ENCODE results near the gene ENDOU.

DNA sequence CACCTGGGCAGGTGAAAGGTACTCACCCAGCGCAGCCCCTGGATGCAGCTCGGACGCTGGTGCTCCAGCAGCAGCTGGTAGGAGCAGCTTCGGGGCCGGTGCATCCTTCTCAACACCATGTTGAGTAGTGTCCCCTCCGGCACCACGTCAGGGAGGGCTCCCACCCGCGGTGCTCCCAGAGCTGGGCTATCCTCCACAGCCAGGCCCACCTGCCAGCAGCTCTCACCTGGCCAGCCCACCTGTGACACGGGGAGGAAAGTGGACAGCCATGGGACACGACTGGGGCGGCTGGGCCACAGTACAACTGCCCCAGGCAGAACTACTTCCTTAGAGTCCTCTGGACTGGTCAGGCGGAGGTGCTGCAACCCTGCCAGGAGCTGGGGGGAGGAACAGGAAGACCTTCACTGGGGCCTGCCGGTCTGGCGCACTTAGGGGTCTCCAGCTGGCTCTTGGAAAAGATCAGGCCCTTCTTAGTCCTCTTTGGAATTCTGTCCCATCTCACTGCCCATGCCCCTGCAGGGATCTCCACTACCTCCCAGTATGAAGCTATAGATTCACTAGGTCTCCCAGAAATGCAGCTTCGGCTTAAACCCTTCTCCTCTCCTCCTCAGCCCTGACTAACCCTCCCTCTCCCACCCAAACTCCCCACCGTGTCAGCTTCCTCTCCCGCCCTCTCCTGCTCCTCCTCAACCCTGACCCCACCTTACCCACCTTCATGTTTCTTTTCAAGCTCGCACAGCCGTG, 32.7 kb upstream of the ENDOU start:
- TF ChIP-seq CEBPB (IDR thresholded peaks at IDR 0.05; ENCODE audit: low read depth) (no peak), POLR2AphosphoS5 (IDR thresholded peaks at IDR 0.05; ENCODE audit: low read depth, low read length) (no peak), EZH2 (IDR thresholded peaks at IDR 0.05) (no peak), SIN3A (IDR thresholded peaks at IDR 0.05; ENCODE audit: low read depth) (no peak), ZFX (IDR thresholded peaks at IDR 0.05) (no peak), TCF7L2 (IDR thresholded peaks at IDR 0.05; ENCODE audit: borderline replicate concordance, extremely low read depth, insufficient read depth, insufficient read length) (no peak), YY1 (IDR thresholded peaks at IDR 0.05; ENCODE audit: extremely low read depth, insufficient replicate concordance, low read depth, low read length) (no peak), POLR2A (IDR thresholded peaks at IDR 0.05; ENCODE audit: borderline replicate concordance, extremely low read depth, insufficient read depth, insufficient read length) (no peak)
- TF ChIP-seq, protein P1, sequence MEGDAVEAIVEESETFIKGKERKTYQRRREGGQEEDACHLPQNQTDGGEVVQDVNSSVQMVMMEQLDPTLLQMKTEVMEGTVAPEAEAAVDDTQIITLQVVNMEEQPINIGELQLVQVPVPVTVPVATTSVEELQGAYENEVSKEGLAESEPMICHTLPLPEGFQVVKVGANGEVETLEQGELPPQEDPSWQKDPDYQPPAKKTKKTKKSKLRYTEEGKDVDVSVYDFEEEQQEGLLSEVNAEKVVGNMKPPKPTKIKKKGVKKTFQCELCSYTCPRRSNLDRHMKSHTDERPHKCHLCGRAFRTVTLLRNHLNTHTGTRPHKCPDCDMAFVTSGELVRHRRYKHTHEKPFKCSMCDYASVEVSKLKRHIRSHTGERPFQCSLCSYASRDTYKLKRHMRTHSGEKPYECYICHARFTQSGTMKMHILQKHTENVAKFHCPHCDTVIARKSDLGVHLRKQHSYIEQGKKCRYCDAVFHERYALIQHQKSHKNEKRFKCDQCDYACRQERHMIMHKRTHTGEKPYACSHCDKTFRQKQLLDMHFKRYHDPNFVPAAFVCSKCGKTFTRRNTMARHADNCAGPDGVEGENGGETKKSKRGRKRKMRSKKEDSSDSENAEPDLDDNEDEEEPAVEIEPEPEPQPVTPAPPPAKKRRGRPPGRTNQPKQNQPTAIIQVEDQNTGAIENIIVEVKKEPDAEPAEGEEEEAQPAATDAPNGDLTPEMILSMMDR (IDR thresholded peaks at IDR 0.05 in 2 of 3, conservative IDR thresholded peaks at IDR 0.05 in 1 of 3; ENCODE audit: borderline replicate concordance in 1 of 3, insufficient read depth in 1 of 3, low read depth in 2 of 3, low read length in 2 of 3), result no peak
- TF ChIP-seq, protein P2, sequence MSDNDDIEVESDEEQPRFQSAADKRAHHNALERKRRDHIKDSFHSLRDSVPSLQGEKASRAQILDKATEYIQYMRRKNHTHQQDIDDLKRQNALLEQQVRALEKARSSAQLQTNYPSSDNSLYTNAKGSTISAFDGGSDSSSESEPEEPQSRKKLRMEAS (IDR thresholded peaks at IDR 0.05), result no peak
